ENCODE data around the gene TMEM37. TPM values are rescaled to one million over a fixed set of nuclear protein-coding genes. Genes with fewer than 3 reads are reported as not detected.

The TMEM37 gene
- total and polyA plus RNA-seq, 2 of the 8 experiments (the other 6 are each of a cell fraction or from before 2014, with no cell fraction given) = 11.0 to 16.2 TPM

GRCh38 chr2:119485336-119486110, 53.9 kb downstream of the TMEM37 start (continued):
- TF ChIP-seq GABPA (IDR thresholded peaks at IDR 0.05; ENCODE audit: borderline replicate concordance, insufficient read depth, low read length) = no peak
